Measurements from ENCODE around the gene ALKBH5.

- TF ChIP-seq, protein P1, sequence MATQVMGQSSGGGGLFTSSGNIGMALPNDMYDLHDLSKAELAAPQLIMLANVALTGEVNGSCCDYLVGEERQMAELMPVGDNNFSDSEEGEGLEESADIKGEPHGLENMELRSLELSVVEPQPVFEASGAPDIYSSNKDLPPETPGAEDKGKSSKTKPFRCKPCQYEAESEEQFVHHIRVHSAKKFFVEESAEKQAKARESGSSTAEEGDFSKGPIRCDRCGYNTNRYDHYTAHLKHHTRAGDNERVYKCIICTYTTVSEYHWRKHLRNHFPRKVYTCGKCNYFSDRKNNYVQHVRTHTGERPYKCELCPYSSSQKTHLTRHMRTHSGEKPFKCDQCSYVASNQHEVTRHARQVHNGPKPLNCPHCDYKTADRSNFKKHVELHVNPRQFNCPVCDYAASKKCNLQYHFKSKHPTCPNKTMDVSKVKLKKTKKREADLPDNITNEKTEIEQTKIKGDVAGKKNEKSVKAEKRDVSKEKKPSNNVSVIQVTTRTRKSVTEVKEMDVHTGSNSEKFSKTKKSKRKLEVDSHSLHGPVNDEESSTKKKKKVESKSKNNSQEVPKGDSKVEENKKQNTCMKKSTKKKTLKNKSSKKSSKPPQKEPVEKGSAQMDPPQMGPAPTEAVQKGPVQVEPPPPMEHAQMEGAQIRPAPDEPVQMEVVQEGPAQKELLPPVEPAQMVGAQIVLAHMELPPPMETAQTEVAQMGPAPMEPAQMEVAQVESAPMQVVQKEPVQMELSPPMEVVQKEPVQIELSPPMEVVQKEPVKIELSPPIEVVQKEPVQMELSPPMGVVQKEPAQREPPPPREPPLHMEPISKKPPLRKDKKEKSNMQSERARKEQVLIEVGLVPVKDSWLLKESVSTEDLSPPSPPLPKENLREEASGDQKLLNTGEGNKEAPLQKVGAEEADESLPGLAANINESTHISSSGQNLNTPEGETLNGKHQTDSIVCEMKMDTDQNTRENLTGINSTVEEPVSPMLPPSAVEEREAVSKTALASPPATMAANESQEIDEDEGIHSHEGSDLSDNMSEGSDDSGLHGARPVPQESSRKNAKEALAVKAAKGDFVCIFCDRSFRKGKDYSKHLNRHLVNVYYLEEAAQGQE (IDR thresholded peaks at IDR 0.05; ENCODE audit: low read depth, low read length) = no peak
- TF ChIP-seq CTCF (IDR thresholded peaks at IDR 0.05) (no peak), NRF1 (IDR thresholded peaks at IDR 0.05; ENCODE audit: low read depth, low read length) (no peak), EP300 (IDR thresholded peaks at IDR 0.05; ENCODE audit: borderline replicate concordance in 1 of 2, low read depth in 1 of 2, low read length in 1 of 2) (no peak), PBX3 (IDR thresholded peaks at IDR 0.05) (no peak), CHD2 (IDR thresholded peaks at IDR 0.05; ENCODE audit: low read length, partially characterized antibody) (no peak), SMC3 (IDR thresholded peaks at IDR 0.05; ENCODE audit: low read depth, low read length) (no peak), USF2 (IDR thresholded peaks at IDR 0.05; ENCODE audit: borderline replicate concordance, low read depth, low read length) (no peak), TAF1 (IDR thresholded peaks at IDR 0.05; ENCODE audit: borderline replicate concordance, low read depth, low read length) (no peak), FOXM1 (IDR thresholded peaks at IDR 0.05; ENCODE audit: low read depth) (no peak), ELF1 (IDR thresholded peaks at IDR 0.05) (no peak), JUND (IDR thresholded peaks at IDR 0.05) (no peak), POLR2AphosphoS5 (IDR thresholded peaks at IDR 0.05; ENCODE audit: low read depth, low read length) (no peak)
- TF ChIP-seq, protein P2, sequence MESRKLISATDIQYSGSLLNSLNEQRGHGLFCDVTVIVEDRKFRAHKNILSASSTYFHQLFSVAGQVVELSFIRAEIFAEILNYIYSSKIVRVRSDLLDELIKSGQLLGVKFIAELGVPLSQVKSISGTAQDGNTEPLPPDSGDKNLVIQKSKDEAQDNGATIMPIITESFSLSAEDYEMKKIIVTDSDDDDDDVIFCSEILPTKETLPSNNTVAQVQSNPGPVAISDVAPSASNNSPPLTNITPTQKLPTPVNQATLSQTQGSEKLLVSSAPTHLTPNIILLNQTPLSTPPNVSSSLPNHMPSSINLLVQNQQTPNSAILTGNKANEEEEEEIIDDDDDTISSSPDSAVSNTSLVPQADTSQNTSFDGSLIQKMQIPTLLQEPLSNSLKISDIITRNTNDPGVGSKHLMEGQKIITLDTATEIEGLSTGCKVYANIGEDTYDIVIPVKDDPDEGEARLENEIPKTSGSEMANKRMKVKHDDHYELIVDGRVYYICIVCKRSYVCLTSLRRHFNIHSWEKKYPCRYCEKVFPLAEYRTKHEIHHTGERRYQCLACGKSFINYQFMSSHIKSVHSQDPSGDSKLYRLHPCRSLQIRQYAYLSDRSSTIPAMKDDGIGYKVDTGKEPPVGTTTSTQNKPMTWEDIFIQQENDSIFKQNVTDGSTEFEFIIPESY (IDR thresholded peaks at IDR 0.05; ENCODE audit: borderline replicate concordance, low read depth) = no peak
Observed at GRCh38 chr17:18194394-18194793, 10.8 kb downstream of the ALKBH5 start.
